Body of pancreas (tissue), 4 donors: ENCODE measurements around the gene PITPNC1. TPM values are rescaled to one million over a fixed set of nuclear protein-coding genes. Genes with fewer than 3 reads are reported as not detected.

Experiments
- ATAC-seq: fragments of 150-250 bp; one replicate; pipeline ENCODE4 v1.9.1; 2016
- DNase-seq, 4 donors: peaks; one replicate each; pipeline ENCODE4 v3.0.0-alpha.2; 2019
- H3K27ac ChIP-seq, 4 donors: fragments of 200-600 bp; sonication (generic); 1 replicate in 3 of 4; 2 replicates in 1 of 4; pipeline versions ENCODE4 v1.5.1 to v1.6.1; 2016 to 2019; ENCODE audit warnings: mild to moderate bottlenecking in 1 of 4, mixed read lengths in 1 of 4, moderate library complexity in 1 of 4
- H3K27me3 ChIP-seq, 2 donors: fragments of 200-600 bp; sonication (generic); one replicate each; pipeline ENCODE4 v1.6.0; 2016; ENCODE audit warnings: mild to moderate bottlenecking in 1 of 2
- H3K36me3 ChIP-seq, 2 donors: fragments of 200-600 bp; sonication (generic); replicated peaks in 1 of 2; 2 replicates each; pipeline ENCODE4 v1.5.1; 2016; ENCODE audit warnings: low read depth in 2 of 2; ENCODE audit not compliant: insufficient read depth in 1 of 2
- H3K4me1 ChIP-seq: fragments of 200-600 bp; sonication (generic); one replicate; pipeline ENCODE4 v1.6.0; 2016
- H3K4me3 ChIP-seq, 2 donors: fragments of 200-600 bp; sonication (generic); 1 replicate in 1 of 2; 2 replicates in 1 of 2; pipeline ENCODE4 v1.5.1; 2016 to 2019
- H3K9me3 ChIP-seq, 3 donors: fragments of 200-600 bp; sonication (generic); 1 replicate in 2 of 3; 2 replicates in 1 of 3; pipeline ENCODE4 v1.5.1; 2016
- POLR2A ChIP-seq, 3 donors: fragments of 450-650 bp; IDR thresholded peaks; one replicate each; pipeline ENCODE4 v1.6.1; 2016; ENCODE audit warnings: antibody characterized with exemption in 3 of 3, mild to moderate bottlenecking in 2 of 3
- WGBS, 2 donors: methylation state at CpG; one replicate each; pipeline ENCODE4 v1.1.5; 2017; 5-methylcytosine and 5-hydroxymethylcytosine counted together
- intact Hi-C: fragments of 100-400 bp; cut with DNase I; formaldehyde crosslinking; loops from one replicate; pipeline ENCODE4 v1.15.1; 2023
- total RNA-seq, 2 donors: library from RNA; depleted of rRNA; stranded (reverse); fragments of >200 nt; gene quantifications; one replicate each; pipeline ENCODE4 v1.1.0, GENCODE V29; 2016
- TF ChIP-seq, protein P1 (sequence below), 7 experiments: fragments of 450-650 bp in 4 of 7; fragments of 200-600 bp in 3 of 7; sonication (generic) in 3 of 7; IDR thresholded peaks; one replicate each; pipeline ENCODE4 v1.5.1; 2016 to 2019; ENCODE audit warnings: antibody characterized with exemption in 7 of 7

The PITPNC1 gene
- total RNA-seq, 2 donors from 2014 or later = 11.9 to 17.5 TPM

DNA sequence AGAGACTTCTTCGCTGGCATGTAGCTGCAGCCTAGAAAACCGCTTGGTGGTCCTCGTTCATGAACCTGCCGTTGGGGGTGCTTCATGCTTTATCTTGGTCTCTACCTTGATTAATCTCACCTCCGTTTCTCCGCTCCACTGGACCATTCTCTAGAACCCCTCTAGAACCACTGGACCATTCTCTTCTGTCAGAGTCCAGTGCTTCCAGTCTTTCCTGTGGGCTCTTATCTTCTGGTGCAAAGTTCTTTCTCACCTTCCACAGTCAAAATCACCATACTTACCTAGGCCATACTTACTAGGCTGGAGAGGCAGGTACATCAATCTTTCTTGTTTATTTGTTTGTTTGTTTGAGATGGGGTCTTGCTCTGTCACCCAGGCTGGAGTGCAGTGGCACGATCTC, 71.4 kb downstream of the PITPNC1 start:
- Histone ChIP-seq H3K4me3 (no peak overlapping the region), H3K9me3 (no peaks in the 10 kb centered on the region), H3K4me1 (peaks cover 5% of the 10 kb centered on the region), H3K27me3 (no peaks in the 10 kb centered on the region), H3K36me3 (no peaks in the 10 kb centered on the region), H3K27ac (no peak overlapping the region)
- DNase-seq (no peak), ATAC-seq (no peak)
- 91 to 93% methylated on average over 7 of the region's 7 CpGs for WGBS, 2 donors
- intact Hi-C loops = no loop called here
- TF ChIP-seq, protein P1, sequence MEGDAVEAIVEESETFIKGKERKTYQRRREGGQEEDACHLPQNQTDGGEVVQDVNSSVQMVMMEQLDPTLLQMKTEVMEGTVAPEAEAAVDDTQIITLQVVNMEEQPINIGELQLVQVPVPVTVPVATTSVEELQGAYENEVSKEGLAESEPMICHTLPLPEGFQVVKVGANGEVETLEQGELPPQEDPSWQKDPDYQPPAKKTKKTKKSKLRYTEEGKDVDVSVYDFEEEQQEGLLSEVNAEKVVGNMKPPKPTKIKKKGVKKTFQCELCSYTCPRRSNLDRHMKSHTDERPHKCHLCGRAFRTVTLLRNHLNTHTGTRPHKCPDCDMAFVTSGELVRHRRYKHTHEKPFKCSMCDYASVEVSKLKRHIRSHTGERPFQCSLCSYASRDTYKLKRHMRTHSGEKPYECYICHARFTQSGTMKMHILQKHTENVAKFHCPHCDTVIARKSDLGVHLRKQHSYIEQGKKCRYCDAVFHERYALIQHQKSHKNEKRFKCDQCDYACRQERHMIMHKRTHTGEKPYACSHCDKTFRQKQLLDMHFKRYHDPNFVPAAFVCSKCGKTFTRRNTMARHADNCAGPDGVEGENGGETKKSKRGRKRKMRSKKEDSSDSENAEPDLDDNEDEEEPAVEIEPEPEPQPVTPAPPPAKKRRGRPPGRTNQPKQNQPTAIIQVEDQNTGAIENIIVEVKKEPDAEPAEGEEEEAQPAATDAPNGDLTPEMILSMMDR (IDR thresholded peaks at IDR 0.05) = no peak
- TF ChIP-seq POLR2A (IDR thresholded peaks at IDR 0.05) = no peak

DNA sequence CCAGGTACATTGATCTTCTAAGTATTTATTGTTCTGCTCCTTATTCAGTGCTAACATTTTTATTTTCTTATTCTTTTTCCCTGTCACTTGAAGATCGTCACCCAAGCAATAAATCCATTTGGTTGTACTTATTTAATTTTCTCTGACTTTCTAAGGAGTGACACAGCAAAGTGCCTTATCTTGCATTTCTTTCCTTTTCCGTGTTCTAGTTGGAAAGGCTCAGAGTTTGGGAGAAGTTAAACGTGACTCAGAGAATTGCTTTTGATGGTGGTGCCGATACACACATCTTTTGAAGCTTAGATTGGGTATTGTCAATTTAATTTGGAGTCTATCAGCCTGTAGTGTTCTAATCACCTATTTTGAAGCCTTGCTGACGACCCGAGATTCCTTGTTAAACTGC, 72.0 kb downstream of the PITPNC1 start:
- H3K27me3 ChIP-seq = no peaks in the 10 kb centered on the region
- DNase-seq (no peak), ATAC-seq (no peak)
- H3K4me3 ChIP-seq = no peak overlapping the region
- H3K9me3 ChIP-seq = no peaks in the 10 kb centered on the region
- intact Hi-C loops = no loop called here
- H3K27ac ChIP-seq = no peak overlapping the region
- H3K36me3 ChIP-seq = no peaks in the 10 kb centered on the region
- TF ChIP-seq, protein P1 (IDR thresholded peaks at IDR 0.05) = no peak
- no peak for TF ChIP-seq POLR2A (IDR thresholded peaks at IDR 0.05)
- H3K4me1 ChIP-seq = peaks cover 8% of the 10 kb centered on the region
- WGBS, 2 donors = 55 to 66% methylated on average over 6 of the region's 6 CpGs

GRCh38 chr17:67449845-67450755, 73.0 kb downstream of the PITPNC1 start:
- TF ChIP-seq, protein P1 (IDR thresholded peaks at IDR 0.05) = no peak
- no peak for TF ChIP-seq POLR2A (IDR thresholded peaks at IDR 0.05)
- WGBS, 2 donors = 86 to 92% methylated on average over 16 of the region's 16 CpGs
- no peak overlapping the region for H3K27ac ChIP-seq
- ATAC-seq (no peak), DNase-seq (no peak)
- intact Hi-C loops = no loop called here
- no peaks in the 10 kb centered on the region for H3K9me3 ChIP-seq
- H3K27me3 ChIP-seq = no peaks in the 10 kb centered on the region
- no peak overlapping the region for H3K4me3 ChIP-seq
- peaks cover 8% of the 10 kb centered on the region for H3K4me1 ChIP-seq
- H3K36me3 ChIP-seq = no peaks in the 10 kb centered on the region

- Histone ChIP-seq H3K4me3 (no peak overlapping the region), H3K27ac (peak overlapping the region in 2 of 4 donors; percentile 6 to 31), H3K27me3 (no peaks in the 10 kb centered on the region), H3K36me3 (no peaks in the 10 kb centered on the region), H3K4me1 (peaks cover 8% of the 10 kb centered on the region), H3K9me3 (no peaks in the 10 kb centered on the region)
- TF ChIP-seq POLR2A (IDR thresholded peaks at IDR 0.05) = no peak
- TF ChIP-seq, protein P1 (IDR thresholded peaks at IDR 0.05) = no peak
- 75 to 76% methylated on average over 10 of the region's 10 CpGs for WGBS, 2 donors
- intact Hi-C loops = no loop called here
- peak in 2 of 4 donors; percentile 22 to 27 for DNase-seq
- ATAC-seq = peak; percentile 40
These were observed 75.8 kb downstream of the PITPNC1 start for GRCh38 chr17:67452681-67453554.
